ENCODE measurements around the gene ALG2. TPM values are rescaled to one million over a fixed set of nuclear protein-coding genes. Genes with fewer than 3 reads are reported as not detected.

The ALG2 gene
- total RNA-seq, 1 donor from 2014 or later, result 17.5 TPM

GRCh38 chr9:99177576-99178366, 44.0 kb downstream of the ALG2 start:
- no peak for TF ChIP-seq CTCF (conservative IDR thresholded peaks at IDR 0.05)
- H3K4me3 Mint-ChIP-seq, result no peak overlapping the region
- no peaks in the 10 kb centered on the region for H3K36me3 Mint-ChIP-seq (ENCODE audit: low read depth)
- no peak overlapping the region for H3K27ac Mint-ChIP-seq (ENCODE audit: unreplicated experiment)
- DNase-seq (ENCODE audit: low read depth, low spot score), result no peak
- H3K4me1 Mint-ChIP-seq, result peaks cover 27% of the 10 kb centered on the region
- peaks cover 84% of the 10 kb centered on the region for H3K27me3 Mint-ChIP-seq (ENCODE audit: low read depth)
- H3K9me3 Mint-ChIP-seq, result no peaks in the 10 kb centered on the region

GRCh38 chr9:99176527-99177013, 45.2 kb downstream of the ALG2 start:
- peaks cover 39% of the 10 kb centered on the region for H3K4me1 Mint-ChIP-seq
- H3K9me3 Mint-ChIP-seq, result no peaks in the 10 kb centered on the region

GRCh38 chr9:99173570-99174504, 47.9 kb downstream of the ALG2 start:
- Mint-ChIP-seq H3K9me3 (no peaks in the 10 kb centered on the region), H3K27me3 (ENCODE audit: low read depth) (peaks cover 79% of the 10 kb centered on the region), H3K27ac (ENCODE audit: unreplicated experiment) (peak overlapping the region; percentile 21), H3K36me3 (ENCODE audit: low read depth) (no peaks in the 10 kb centered on the region), H3K4me1 (peaks cover 63% of the 10 kb centered on the region), H3K4me3 (peak overlapping the region; percentile 35)
- no peak for TF ChIP-seq CTCF (conservative IDR thresholded peaks at IDR 0.05)
- DNase-seq (ENCODE audit: low read depth, low spot score), result no peak

More at GRCh38 chr9:99176527-99177013, 45.2 kb downstream of the ALG2 start:
- peaks cover 84% of the 10 kb centered on the region for H3K27me3 Mint-ChIP-seq (ENCODE audit: low read depth)
- no peaks in the 10 kb centered on the region for H3K36me3 Mint-ChIP-seq (ENCODE audit: low read depth)
- TF ChIP-seq CTCF (conservative IDR thresholded peaks at IDR 0.05), result no peak
- no peak overlapping the region for H3K27ac Mint-ChIP-seq (ENCODE audit: unreplicated experiment)
- DNase-seq (ENCODE audit: low read depth, low spot score), result no peak
- H3K4me3 Mint-ChIP-seq, result no peak overlapping the region

GRCh38 chr9:99172124-99173091, 49.3 kb downstream of the ALG2 start:
- Mint-ChIP-seq H3K36me3 (ENCODE audit: low read depth) (no peaks in the 10 kb centered on the region), H3K27ac (ENCODE audit: unreplicated experiment) (peak overlapping the region; percentile 1), H3K9me3 (no peaks in the 10 kb centered on the region), H3K4me3 (no peak overlapping the region), H3K27me3 (ENCODE audit: low read depth) (peaks cover 81% of the 10 kb centered on the region), H3K4me1 (peaks cover 73% of the 10 kb centered on the region)
- no peak for TF ChIP-seq CTCF (conservative IDR thresholded peaks at IDR 0.05)
- no peak for DNase-seq (ENCODE audit: low read depth, low spot score)

All from neural crest cell (in vitro differentiated cells).